Inflammatory macrophage (primary cell): Measurements from ENCODE around the gene TMX3.

ENCODE experiments used
- DNase-seq, 2 donors: peaks; one replicate each; pipeline ENCODE4 v3.0.0-alpha.2; 2020 to 2022

The TMX3 gene

DNA sequence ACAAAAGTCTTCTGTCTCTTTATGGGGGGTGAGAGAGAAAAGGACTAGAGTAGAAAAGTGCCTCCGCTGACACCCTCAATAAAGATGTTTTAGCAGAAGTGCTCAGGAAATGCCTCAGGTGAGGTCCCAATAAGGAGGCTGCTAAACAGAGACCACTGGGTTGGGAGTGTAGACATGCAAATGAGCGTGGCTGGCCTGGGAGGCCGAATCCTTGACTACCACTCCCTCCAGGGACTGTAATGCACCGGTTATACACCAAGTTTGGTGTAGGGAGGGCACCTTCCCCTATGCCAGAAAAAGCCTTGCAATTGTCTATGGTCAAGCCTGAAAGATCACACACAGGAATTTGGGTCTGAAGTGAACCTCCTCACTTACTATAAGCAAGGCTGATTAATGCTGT lies 1.8 kb downstream of the TMX3 start:
- no peak for DNase-seq

DNA sequence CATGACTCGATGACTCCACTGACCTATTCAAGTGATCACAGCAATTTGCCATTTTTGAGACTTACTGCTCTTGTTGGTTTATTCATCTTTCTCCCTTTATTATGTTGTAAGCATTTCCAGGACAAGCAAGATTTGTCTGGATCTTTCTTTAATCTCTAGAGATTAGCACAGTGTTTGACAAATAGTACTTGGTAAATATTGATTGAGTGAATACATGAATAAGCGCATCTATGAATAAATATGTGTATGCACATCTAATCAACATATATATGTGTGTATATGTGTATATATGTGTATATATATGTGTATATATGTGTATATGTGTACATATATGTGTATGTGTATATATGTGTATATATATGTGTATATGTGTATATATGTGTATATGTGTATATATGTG lies 7.3 kb downstream of the TMX3 start:
- DNase-seq, result no peak

DNA sequence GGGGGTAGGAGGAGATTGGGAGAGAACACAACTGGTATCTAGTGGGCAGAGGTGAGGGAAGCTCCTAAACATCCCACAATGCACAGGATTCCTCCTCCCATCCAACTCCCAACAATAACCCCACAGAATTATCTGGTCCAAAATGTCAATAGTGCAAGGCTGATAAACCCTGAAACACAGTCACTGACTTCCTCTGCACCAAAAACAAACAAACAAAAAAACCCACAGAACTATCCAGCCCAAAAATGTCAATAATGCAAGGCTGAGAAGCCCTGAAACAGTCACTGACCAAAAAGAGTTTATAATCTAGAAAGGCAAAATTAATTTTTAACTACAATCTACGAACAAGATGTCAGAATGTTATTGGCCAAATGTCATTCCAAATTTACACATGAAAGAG lies 9.8 kb downstream of the TMX3 start:
- no peak for DNase-seq

DNA sequence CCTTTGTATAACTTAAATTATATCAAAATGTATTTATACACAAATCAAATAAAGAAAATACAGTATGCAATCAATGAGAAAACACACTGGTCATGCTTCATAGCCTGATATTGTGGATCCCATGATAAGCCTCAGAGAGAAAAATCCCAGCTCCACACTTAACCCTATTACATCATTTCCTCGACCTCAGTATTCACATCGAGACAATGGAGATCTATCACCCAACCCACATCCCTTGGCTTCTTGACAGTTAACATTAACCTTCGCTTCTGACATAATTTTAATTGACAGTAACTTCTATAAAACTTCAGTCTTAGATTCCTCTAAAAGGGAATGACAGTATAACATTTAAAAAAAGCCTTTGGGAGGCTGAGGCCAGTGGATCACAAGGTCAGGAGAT lies 11.6 kb downstream of the TMX3 start:
- no peak for DNase-seq

DNA sequence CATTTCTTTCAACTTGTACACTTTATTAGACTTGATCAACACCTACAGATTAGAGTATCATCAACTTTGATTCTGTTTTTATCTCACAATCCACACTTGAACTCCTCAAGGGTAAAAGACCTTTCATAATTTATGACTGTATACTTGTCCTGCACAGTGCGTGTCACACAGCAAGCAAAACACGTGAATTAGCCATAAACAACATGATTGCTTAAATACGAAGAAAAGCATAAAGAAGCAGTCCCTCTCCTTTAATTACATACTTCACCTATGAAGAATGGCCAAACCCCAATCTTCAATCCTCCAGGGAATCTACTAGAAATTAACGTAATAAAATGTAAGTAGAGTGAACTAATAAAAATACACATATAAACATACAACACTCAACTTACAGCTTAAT lies 13.6 kb downstream of the TMX3 start:
- DNase-seq, result no peak

DNA sequence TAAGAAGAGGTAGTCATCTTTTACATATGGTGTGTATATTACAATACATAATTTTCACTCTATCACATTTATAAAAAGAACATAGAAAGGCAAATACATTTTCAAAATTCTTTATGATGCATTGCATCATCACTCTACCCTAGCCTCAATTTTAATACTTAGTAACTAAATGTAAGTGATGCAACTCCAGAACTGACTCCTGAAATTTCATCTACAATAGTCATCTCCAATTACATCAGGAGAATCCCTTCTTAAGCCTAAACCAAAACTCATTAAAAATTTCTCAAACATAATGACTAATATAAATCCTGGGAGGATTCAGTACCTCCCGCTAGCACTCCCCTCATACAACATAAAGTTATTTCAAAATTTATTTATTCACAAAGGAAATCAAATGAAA lies 15.9 kb downstream of the TMX3 start:
- no peak for DNase-seq

DNA sequence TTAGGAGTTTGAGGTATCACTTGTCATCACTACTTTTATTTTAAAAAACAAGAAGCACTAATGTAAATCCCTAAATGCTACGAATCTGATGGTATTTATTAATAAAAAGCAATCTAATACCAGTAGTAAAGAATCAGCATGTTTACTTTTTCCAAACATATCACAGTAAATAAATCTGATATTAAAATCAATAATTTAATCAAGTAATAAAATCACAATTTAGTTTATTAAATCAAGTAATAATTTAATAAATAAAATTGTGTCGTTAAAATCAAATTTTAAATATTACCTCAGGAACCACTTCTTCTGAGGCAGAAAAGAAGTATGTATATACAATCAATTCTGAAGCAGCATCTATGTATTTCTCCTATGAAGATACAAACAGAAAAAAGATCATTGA lies 18.0 kb downstream of the TMX3 start:
- DNase-seq, result no peak

DNA sequence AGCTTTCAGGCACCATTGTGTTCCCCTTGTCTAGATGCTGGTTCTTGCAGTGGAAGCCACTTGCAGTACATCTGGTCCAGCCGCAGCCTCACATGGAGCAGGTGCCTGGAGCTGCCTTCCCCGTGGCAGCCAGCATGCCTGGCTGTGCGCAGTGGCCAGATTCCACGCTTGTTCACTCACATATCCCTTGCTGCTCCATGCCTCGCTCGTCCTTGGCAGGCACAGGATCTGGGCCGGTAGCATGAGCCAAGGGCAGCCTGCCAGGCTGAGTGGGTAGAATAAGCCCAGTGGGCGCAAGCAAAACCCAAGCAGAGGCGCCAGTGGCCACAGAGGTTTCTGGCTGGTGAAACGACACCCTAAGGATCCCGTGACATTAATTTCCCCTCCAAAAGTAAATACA lies 20.6 kb downstream of the TMX3 start:
- DNase-seq, result no peak

DNA sequence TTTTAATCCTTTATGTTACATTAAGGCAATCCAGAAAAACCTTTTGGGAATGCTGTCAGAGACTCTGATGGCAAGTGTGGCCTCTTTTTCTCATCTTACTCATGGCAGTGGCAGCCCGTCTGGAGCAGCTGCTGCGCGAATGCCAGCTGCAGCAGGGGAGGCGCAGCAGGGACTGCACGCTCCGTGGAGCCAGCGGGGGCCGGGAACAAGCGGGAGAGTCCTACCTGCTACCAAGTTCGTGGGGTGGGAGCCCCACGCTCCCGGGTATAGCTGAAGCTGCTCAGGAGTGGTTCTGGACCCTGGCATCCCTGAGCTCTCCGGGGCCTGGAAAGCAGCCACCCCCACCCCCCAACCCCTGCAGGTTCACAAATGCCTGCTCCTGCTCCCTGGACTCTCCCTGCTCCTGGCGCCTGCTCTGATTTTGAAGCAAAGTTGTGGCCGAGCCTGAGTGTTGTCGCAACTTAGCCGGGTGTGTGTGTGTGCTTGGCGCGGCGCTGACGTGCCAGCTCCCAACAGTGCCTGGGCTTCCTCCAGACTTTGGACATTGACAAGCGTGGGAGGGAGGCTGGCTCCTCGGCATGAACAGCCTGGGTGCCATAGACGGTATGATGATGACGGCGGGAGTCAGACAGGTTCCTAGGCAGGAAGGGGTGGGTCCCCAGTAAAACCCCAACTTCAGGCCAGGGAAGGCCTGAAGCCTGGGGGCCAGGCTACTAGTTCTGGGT lies 21.7 kb downstream of the TMX3 start:
- DNase-seq, result no peak

DNA sequence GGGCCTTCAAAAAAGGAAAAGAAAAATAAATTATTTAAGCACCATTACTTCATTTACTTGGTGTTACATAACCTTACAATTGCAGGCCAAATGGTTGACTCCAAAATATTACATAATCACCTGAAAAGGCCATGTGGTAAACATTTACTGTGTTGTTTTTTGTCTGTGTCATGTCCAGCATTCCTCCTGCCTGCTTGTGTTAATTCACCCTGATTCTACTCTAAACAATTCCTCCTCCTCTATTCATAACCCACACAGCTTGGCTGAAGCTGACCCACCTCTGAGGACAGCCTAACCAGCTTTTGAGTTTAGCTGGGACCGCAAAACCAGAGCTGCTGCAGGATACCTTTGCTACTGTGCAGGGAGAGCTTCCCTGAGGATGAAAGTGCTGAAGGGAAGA lies 35.4 kb downstream of the TMX3 start:
- peak; percentile 30 to 57 for DNase-seq

DNA sequence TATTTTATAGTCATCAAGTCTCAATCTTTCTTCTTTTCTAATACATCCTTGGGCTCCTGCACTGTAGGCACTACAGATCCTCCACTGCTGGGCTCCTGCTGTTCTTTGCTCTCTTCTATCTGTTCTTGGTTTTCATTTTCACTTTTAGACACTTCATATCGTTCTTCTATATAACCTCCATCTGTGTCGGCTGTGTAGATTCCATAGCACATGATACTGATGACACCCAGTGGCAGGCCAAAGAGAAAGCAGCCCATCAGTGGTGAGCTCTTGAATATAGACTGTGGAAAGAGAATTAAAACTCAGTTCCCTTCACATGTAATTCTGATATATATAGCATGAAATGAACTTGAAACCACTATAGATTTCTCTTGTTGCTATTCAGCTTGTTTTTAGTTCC lies 38.0 kb downstream of the TMX3 start:
- no peak for DNase-seq

DNA sequence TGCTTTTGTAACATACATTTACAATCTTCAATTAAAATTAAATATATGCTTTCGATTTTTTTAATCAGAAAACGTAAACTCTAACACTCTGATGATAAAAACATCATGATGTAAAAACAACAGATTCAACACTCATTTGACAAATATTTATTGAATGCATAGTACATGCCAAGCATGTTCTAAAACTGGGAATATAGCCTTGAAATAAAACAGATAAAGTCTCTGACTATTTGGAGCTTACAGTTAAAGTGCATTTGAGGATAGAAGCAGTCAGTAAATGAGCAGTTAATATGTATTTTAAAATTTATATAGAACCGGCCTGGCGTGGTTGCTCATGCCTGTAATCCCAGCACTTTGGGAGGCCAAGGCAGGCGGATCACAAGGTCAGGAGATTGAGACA lies 47.8 kb downstream of the TMX3 start:
- DNase-seq, result no peak

DNA sequence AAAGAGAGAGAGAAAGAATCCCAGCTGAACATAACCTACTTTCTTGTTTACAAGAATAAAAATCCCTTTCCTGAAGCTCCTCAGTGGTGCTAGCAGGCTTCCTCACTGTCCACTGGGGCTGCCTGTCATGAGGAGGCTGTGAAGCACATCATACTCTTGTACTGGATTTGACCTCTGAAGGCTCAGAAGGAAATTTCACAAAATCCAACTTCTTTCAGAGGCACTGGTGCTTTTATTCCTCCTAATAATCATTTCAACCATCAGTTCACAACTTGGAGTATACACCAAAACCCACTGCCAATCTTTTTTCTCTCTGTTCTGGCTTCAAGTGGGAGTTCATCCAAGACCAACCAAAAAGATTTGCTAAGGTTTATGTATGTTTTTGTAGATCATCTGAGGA lies 48.5 kb downstream of the TMX3 start:
- DNase-seq, result no peak

DNA sequence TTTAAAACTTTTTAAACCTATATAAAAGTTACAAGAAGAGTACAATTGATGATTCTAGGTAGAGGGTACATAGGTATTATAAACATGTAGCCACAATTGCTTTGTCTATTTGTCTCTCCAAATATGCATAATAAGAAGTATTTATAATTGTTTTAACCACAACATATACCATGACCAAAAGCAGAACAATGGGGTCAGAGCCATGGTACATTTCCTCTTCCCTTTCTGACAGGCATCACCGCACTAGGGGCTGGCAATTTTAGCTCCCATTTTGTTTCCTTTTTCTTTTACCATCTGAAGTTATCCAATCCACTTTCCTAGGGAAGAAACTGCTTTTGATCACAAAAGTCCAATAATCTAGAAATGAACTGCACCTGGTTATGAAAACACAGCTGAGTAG lies 49.3 kb downstream of the TMX3 start:
- DNase-seq, result peak; percentile 47 to 52

DNA sequence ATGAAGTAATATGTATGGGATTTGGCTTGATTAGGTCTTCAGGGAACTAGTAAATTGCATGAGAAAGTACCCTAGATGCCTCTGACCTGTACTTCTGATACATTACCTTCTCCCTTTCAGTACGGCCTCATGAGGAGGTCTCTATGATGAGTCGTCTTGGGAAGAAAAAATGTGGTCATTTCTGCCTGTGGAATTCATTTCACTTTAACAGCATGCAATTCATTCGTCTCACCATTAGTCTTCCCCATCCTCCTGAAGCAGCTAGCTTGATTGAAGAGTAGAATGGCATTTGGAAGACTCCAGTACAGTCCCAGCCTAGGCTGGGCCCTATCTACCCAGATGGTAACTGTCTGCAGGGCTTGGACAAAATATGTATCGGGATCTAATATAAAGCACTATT lies 52.2 kb downstream of the TMX3 start:
- DNase-seq, result no peak

DNA sequence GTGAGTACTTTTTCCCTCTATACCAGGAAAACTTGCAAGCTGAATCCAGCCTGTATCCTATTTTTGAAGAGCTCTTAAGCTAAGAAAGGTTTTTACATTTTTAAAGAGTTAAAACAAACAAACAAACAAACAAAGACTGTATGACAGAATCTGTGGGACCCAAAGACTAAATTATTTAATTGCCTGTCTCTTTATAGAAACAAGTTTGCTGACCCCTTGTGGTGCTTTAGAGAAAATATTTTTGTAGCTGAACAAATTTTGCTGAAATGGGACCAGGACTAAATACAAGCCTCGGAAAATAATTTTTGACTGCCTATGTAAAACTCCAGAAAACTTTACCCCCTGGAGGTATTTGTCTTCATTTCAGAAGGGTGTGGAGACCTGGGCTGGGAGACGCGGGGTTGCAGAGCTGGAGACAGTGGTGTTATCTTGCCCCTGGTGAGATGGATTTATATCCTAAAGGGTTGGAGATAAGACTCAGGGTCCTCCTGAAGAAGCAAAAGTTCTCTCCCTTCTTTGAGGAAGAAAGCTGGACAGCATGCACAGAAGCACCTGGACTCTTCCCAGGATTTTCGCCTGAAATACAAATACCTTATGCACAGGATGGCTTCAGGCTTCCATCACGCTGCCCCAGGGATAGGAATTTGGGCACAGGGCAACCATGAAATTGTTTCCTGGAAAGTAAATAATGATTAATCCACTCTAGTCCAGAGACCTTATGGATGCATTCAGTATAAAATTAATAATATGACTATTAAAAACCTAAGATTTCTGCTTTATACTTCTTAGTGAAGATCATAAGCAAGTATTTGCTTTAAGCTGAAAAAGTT lies 54.3 kb downstream of the TMX3 start:
- peak; percentile 15 to 40 for DNase-seq

DNA sequence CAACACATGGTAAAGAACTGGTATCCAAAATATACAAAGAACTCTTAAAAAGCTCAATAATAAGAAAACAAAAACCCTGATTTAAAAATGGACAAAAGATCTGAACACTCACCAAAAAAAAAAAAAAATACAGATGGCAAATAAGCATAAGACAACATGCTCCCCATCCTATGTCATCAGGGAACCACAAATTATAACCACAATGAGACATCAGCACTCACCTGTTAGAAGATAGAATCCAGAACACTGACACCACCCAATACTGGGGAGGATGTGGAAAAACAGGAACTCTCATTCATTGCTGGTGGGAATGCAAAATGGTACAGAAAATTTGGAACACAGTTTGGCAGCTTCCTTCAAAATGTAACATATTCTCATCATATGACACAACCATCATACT lies 66.7 kb downstream of the TMX3 start:
- no peak for DNase-seq

DNA sequence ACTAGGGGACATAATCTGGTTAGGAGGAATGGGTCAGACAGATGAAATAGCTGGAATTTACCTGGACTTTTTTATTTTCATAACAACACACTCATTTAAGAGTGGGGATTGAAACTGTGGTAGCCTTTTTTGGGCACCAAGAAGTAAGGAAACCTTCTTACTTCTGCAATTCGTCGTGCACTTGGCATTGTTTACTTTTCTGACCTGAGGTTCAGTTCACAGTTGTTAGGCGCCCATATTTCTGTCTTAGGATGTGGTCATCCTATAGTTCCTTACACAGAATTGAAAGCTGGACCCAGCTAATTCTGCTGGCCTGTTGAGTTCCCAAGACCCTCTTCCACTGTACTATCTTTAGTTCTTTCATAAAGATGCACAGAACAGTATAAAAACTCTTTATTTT lies 72.9 kb downstream of the TMX3 start:
- DNase-seq, result no peak

DNA sequence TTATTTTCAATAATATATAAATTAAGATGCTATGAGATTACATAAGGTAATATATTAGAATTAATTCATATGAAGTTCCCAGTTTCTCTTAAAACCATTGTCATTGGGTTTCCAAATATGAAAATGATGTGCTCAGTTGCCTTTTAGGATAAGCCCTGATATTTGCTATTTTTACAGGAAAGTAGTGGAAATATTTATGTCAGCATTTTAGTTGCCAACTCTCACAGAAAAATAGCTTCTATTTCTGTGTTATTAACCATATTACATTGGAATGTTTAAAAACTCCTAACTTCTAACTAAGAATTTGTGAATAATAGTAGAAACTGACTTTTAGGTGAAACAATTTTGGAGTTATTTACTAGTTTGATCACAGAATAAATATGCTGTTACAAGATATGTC lies 74.0 kb downstream of the TMX3 start:
- no peak for DNase-seq

DNA sequence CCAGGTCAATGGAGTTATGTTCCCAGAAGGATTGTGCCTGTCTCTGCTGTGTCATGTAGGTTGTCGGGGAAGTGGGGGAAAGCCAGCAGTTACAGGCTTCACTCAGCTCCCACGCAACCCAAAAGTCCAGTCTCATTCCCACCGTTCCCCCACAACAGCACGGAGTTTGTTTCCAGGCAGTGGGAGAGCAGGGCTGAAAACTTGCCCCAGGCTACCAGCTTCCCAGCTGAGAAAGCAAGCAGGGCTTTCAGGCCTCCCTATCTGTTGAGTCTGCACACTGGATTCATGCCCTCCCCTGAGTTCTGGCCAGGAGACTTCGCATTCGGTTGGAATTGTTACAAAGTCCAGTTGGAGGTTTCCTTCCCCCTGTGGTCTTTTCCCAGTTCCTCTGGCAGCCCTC lies 76.3 kb downstream of the TMX3 start:
- DNase-seq, result no peak

DNA sequence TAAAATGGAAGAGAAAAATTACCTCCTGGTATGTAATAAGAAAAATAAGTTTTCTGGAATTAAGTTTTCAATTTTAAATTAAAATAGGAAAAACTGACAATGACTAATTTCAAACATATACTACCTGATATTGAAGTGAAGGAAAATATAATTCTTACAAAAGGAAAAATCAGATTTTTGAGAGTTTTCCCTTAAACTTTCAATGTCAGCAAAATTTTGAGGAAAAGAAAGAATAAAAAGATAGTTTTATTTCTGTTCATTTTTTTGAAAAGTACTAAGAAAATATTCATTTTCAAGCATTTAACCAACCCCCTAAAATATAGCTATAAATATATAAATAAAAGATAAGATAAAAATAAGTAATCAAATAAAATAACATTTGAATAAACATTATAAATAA lies 87.1 kb downstream of the TMX3 start:
- DNase-seq, result no peak
